K562 (cell line): ENCODE measurements around the gene ATP5ME. TPM values are rescaled to one million over a fixed set of nuclear protein-coding genes. Genes with fewer than 3 reads are reported as not detected.

Source experiments
- CBFA2T2 ChIP-seq: fragments of 450-650 bp; conservative IDR thresholded peaks from 2 replicates; pipeline ENCODE4 v1.6.1; 2017; ENCODE audit warnings: mild to moderate bottlenecking
- CCAR2 ChIP-seq: fragments of 200-400 bp; formaldehyde crosslinking; IDR thresholded peaks from 2 replicates; pipeline ENCODE4 v1.6.1; 2017; ENCODE audit warnings: mild to moderate bottlenecking, low read depth, low read length
- CTCF ChIP-seq, 3 experiments: IDR thresholded peaks in 2 of 3; conservative IDR thresholded peaks in 1 of 3; 2 replicates each; pipeline ENCODE4 v1.5.1; 2011 to 2012; ENCODE audit warnings: low read length in 3 of 3, mild to moderate bottlenecking in 3 of 3, control low read depth in 2 of 3, improper control_type of control experiment in 1 of 3, inconsistent platforms in 1 of 3, low read depth in 1 of 3, mixed read lengths in 1 of 3, moderate library complexity in 1 of 3; ENCODE audit not compliant: insufficient read depth in 2 of 3
- EP300 ChIP-seq: IDR thresholded peaks from 2 replicates; pipeline ENCODE4 v1.6.1; 2012; ENCODE audit warnings: low read length, improper control_type of control experiment
- FUS ChIP-seq: fragments of 200-400 bp; formaldehyde crosslinking; optimal IDR thresholded peaks from 2 replicates; pipeline ENCODE3; 2017; ENCODE audit warnings: low read depth, low read length
- GABPA ChIP-seq: fragments of 200-800 bp; sonication (Bioruptor generic); conservative IDR thresholded peaks from 2 replicates; pipeline ENCODE4 v1.6.1; 2016; ENCODE audit warnings: low read depth, missing genetic modification characterization, missing compliant biosample characterization
- RBM34 ChIP-seq: fragments of 200-400 bp; formaldehyde crosslinking; IDR thresholded peaks from 2 replicates; pipeline ENCODE4 v1.6.1; 2018; ENCODE audit warnings: low read length, borderline replicate concordance; ENCODE audit not compliant: insufficient read depth
- ZBTB12 ChIP-seq: fragments of 250-450 bp; sonication (Bioruptor Pico); IDR thresholded peaks from 2 replicates; pipeline ENCODE4 v1.4.0; 2020
- ZBTB43 ChIP-seq: sonication (generic); formaldehyde crosslinking; IDR thresholded peaks from 2 replicates; pipeline ENCODE4 v1.8.0; 2023; ENCODE audit warnings: mild to moderate bottlenecking, missing genetic modification reagents
- ZC3H8 ChIP-seq: fragments of 450-650 bp; IDR thresholded peaks from 2 replicates; pipeline ENCODE4 v1.6.1; 2017
- ZNF644 ChIP-seq: fragments of 200-800 bp; sonication (Bioruptor generic); IDR thresholded peaks from 2 replicates; pipeline ENCODE4 v1.6.1; 2016; ENCODE audit warnings: low read depth, missing genetic modification characterization, missing compliant biosample characterization
- ZNF699 ChIP-seq: fragments of 250-450 bp; sonication (Bioruptor Pico); IDR thresholded peaks from 2 replicates; pipeline ENCODE4 v1.8.0; 2021; ENCODE audit warnings: mild to moderate bottlenecking, moderate library complexity; ENCODE audit not compliant: insufficient replicate concordance
- polyA plus RNA-seq, 8 experiments: library from polyadenylated mRNA; depleted of rRNA in 4 of 8; stranded (reverse) in 5 of 8; unstranded in 3 of 8; fragments of >200 nt; fragmentation: Nextera tagmentation in 2 of 8; fragmentation: Illumina TruSeq in 1 of 8; extraction: Ambion mirVana in 2 of 8; extraction: Trizol in 1 of 8; gene quantifications; 2 replicates each; pipeline versions ENCODE4 v1.2.1 to v1.2.3, GENCODE V29; 2011 to 2014; ENCODE audit warnings: inconsistent platforms in 1 of 8, missing spikeins in 1 of 8
- total RNA-seq, 7 experiments: library from RNA; depleted of rRNA in 6 of 7; stranded (reverse); fragments of >200 nt in 6 of 7; fragmentation: Illumina TruSeq in 2 of 7; extraction: Trizol in 2 of 7; gene quantifications; 2 replicates each; pipeline versions ENCODE4 v1.2.1 to v1.2.3, GENCODE V29; 2011 to 2021; ENCODE audit warnings: low replicate concordance in 1 of 7
- TF ChIP-seq, protein P1 (sequence below): sonication (generic); formaldehyde crosslinking; IDR thresholded peaks from 2 replicates; pipeline ENCODE4 v1.8.0; 2022; ENCODE audit warnings: missing genetic modification reagents, mild to moderate bottlenecking, moderate library complexity, borderline replicate concordance
- TF ChIP-seq, protein P2 (sequence below): fragments of 200-400 bp; formaldehyde crosslinking; IDR thresholded peaks from 2 replicates; pipeline ENCODE4 v1.6.1; 2017; ENCODE audit warnings: mild to moderate bottlenecking, low read depth, low read length, moderate library complexity
- TF ChIP-seq, protein P3 (sequence below), 2 experiments: fragments of 450-650 bp in 1 of 2; IDR thresholded peaks; 2 replicates each; pipeline ENCODE4 v1.6.1; 2011 to 2017; ENCODE audit warnings: low read depth in 2 of 2, antibody characterized with exemption in 1 of 2, borderline replicate concordance in 1 of 2, low read length in 1 of 2, mild to moderate bottlenecking in 1 of 2, mixed read lengths in 1 of 2; ENCODE audit not compliant: control insufficient read depth in 1 of 2

Gene ATP5ME
- total and polyA plus RNA-seq, 9 of the 15 experiments (the other 6 are each of a cell fraction or from before 2014, with no cell fraction given): 509 to 2,480 (median 887) TPM

DNA sequence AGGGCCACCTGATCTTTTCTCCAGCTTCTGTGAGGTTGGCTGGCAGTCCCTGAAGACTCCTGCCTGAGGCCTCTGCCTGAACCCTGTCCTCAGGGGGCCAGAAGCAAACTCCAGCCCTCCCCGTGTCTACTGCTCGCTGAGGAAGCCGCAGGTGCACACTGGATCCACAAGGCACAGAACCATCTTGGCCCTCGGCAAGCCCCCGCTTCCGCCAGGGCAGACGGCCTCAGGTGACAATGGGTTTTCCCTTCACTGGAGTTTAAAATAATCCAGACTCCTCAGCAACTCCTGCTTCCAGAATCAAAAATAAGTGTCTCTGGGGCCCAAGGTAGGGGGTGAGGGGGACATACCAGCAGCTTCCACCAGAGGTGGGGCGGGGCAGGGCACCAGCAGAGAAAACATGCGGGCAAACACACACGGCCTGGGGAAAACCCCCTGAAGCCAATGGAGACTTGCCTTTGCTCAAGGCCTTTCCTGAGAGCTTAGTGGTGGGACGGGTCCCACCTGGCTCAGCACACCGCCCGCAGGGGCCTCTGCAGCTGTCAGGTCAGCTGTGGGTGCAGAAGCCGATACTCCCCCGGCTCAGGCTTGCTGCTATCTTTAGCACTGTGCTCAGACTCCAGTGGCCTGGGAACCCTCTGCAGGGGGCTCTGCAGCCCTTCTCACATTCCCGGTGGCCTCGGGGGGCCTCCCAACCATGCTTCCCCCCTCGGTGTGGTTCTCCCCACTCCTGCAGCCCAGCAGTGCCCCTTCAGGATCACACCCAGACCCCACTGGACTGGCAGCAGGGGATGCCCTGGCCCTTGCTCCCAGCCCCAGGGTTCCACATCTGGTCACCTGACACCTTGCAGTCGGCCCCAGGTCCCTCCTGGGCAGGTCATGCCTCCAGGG, 2.1 kb upstream of the ATP5ME start (continued):
- TF ChIP-seq, protein P1, sequence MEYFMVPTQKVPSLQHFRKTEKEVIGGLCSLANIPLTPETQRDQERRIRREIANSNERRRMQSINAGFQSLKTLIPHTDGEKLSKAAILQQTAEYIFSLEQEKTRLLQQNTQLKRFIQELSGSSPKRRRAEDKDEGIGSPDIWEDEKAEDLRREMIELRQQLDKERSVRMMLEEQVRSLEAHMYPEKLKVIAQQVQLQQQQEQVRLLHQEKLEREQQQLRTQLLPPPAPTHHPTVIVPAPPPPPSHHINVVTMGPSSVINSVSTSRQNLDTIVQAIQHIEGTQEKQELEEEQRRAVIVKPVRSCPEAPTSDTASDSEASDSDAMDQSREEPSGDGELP: peak; percentile 84
- TF ChIP-seq ZC3H8 (no peak), CCAR2 (no peak), ZNF699 (no peak), FUS (no peak), CBFA2T2 (peak; percentile 47; the same call in 1 of the 2 replicates), EP300 (no peak), RBM34 (no peak), ZBTB43 (CRISPR knock-in tag) (no peak), CTCF (IDR thresholded peaks at IDR 0.05 in 2 of 3, conservative IDR thresholded peaks at IDR 0.05 in 1 of 3; ENCODE audit: insufficient read depth in 2 of 3, low read depth in 1 of 3, low read length in 3 of 3) (no peak), GABPA (tag) (no peak), ZNF644 (tag) (no peak), ZBTB12 (no peak)
- TF ChIP-seq, protein P2, sequence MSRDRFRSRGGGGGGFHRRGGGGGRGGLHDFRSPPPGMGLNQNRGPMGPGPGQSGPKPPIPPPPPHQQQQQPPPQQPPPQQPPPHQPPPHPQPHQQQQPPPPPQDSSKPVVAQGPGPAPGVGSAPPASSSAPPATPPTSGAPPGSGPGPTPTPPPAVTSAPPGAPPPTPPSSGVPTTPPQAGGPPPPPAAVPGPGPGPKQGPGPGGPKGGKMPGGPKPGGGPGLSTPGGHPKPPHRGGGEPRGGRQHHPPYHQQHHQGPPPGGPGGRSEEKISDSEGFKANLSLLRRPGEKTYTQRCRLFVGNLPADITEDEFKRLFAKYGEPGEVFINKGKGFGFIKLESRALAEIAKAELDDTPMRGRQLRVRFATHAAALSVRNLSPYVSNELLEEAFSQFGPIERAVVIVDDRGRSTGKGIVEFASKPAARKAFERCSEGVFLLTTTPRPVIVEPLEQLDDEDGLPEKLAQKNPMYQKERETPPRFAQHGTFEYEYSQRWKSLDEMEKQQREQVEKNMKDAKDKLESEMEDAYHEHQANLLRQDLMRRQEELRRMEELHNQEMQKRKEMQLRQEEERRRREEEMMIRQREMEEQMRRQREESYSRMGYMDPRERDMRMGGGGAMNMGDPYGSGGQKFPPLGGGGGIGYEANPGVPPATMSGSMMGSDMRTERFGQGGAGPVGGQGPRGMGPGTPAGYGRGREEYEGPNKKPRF: no peak
- TF ChIP-seq, protein P3, sequence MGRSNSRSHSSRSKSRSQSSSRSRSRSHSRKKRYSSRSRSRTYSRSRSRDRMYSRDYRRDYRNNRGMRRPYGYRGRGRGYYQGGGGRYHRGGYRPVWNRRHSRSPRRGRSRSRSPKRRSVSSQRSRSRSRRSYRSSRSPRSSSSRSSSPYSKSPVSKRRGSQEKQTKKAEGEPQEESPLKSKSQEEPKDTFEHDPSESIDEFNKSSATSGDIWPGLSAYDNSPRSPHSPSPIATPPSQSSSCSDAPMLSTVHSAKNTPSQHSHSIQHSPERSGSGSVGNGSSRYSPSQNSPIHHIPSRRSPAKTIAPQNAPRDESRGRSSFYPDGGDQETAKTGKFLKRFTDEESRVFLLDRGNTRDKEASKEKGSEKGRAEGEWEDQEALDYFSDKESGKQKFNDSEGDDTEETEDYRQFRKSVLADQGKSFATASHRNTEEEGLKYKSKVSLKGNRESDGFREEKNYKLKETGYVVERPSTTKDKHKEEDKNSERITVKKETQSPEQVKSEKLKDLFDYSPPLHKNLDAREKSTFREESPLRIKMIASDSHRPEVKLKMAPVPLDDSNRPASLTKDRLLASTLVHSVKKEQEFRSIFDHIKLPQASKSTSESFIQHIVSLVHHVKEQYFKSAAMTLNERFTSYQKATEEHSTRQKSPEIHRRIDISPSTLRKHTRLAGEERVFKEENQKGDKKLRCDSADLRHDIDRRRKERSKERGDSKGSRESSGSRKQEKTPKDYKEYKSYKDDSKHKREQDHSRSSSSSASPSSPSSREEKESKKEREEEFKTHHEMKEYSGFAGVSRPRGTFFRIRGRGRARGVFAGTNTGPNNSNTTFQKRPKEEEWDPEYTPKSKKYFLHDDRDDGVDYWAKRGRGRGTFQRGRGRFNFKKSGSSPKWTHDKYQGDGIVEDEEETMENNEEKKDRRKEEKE (IDR thresholded peaks at IDR 0.05; ENCODE audit: borderline replicate concordance in 1 of 2, control insufficient read depth in 1 of 2, low read depth in 2 of 2, low read length in 1 of 2): no peak
